Measurements from ENCODE around the gene RABGAP1L.
"Not testable (repeated sequence)": the region's sequence is repeated elsewhere in the genome, so short reads cannot be mapped to it uniquely, and the experiment has no call there.

Gene RABGAP1L

GRCh38 chr1:174837386-174837785 lies 678.1 kb downstream of the RABGAP1L start:
- DNase-seq, result no peak

GRCh38 chr1:174839211-174839610 lies 679.9 kb downstream of the RABGAP1L start:
- DNase-seq, result no peak

- no peak for DNase-seq
Measured at GRCh38 chr1:174841747-174842146, 682.4 kb downstream of the RABGAP1L start.

DNA sequence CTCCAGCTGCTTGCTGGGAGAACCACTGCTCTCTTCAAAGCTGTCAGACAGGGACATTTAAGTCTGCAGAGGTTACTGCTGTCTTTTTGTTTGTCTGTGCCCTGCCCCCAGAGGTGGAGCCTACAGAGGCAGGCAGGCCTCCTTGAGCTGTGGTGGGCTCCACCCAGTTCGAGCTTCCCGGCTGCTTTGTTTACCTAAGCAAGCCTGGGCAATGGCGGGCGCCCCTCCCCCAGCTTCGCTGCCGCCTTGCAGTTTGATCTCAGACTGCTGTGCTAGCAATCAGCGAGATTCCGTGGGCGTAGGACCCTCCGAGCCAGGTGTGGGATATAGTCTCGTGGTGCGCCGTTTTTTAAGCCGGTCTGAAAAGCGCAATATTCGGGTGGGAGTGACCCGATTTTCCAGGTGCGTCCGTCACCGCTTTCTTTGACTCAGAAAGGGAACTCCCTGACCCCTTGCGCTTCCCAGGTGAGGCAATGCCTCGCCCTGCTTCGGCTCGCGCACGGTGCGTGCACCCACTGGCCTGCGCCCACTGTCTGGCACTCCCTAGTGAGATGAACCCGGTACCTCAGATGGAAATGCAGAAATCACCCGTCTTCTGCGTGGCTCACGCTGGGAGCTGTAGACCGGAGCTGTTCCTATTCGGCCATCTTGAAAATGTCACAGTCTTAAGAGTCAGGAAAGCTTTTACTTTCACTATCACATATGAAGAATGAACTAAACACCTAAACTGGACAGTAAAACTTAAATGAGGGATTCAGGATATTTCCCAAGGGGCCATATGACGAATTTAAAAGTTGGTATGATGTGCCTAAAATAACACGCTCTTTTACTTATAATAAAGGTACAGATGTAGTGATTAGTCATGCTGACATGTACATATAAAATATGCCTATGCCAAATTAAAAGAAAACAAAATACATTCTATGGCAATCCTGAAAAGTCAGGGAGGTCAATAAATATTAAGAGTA lies 689.6 kb downstream of the RABGAP1L start:
- DNase-seq, result not testable (repeated sequence)

GRCh38 chr1:174850726-174851125 lies 691.4 kb downstream of the RABGAP1L start:
- DNase-seq, result no peak

DNA sequence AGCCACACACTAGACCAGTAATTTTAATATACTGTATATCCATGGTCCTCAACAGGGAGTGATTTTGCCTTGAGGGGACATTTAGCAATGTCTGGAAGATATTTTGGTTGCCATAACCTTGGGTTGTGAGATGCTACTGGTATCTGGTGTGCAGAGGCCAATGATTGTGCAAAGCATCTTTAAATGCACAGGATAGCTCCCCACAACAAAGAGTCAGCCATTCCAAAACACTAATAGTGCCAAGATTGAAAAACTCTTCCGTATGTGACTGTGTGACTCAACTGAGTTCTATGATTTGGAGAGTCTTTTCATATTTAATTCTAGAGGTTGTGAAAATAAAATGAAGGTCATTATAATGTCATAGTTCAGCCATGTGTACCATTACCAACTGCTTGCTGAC lies 699.0 kb downstream of the RABGAP1L start:
- DNase-seq, result no peak

GRCh38 chr1:174870319-174870718 lies 711.0 kb downstream of the RABGAP1L start:
- DNase-seq, result no peak

DNA sequence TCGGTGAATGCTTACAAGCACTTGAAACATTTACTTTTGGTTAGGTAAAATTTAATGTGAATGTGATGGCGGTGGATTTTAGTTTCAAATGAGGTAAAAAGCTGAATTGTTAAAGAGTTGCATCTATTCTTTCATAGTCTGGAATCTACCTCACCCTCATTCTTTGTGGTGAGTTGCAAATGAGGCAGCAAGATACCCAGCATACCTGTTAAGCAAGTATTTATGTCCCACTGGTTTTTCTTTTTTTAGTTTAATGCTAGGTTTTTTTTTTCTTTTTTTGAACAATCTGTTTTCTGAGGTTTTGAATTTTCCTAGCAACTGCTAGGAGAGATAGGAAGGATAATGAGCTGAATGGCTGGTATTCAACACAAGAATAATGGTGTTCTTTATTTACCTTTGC lies 712.6 kb downstream of the RABGAP1L start:
- no peak for DNase-seq

- DNase-seq, result no peak
Measured at GRCh38 chr1:174872615-174873058, 713.3 kb downstream of the RABGAP1L start.

- no peak for DNase-seq
Measured at GRCh38 chr1:174874331-174875053, 715.2 kb downstream of the RABGAP1L start.

- no peak for DNase-seq
Measured at GRCh38 chr1:174875306-174875705, 716.0 kb downstream of the RABGAP1L start.

- no peak for DNase-seq
Measured at GRCh38 chr1:174877208-174877673, 717.9 kb downstream of the RABGAP1L start.

- DNase-seq, result no peak
Measured at GRCh38 chr1:174880171-174880570, 720.9 kb downstream of the RABGAP1L start.

DNA sequence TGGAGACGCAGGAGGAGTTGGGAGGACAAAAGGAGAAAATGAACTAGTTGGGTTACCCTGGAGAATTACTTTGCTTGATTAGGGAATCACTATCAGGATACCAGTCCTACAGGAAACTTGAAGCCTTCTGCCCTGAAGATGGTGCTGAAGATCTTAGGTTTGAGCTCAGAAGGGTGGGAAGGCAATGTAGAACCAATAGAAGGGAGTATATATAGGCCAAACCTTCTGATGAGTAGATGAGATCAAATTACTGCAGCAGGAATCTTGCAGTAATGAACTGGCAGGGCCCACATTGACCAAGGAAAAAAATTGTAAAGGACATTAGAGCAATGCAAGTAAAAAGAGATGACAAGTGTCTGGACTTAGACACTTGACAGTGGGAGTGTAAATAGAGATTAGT lies 724.1 kb downstream of the RABGAP1L start:
- DNase-seq, result no peak

DNA sequence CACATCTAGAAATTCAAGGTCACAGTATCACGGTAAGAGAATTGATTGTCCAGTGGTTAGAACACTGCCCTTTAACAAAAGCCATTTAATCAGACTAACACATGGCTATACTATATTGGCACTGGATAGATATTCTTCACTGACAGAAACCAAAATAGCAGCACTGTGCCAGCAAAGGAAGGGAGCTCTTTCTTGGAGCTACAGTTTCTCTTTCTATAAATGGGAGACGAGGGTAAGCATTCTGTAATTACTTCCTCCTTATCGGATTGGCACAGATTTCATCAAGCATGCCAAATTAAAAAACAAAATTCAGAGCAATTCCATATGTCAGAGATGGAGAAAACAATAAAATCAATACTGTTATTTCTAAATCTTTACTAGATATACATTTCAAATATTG lies 724.7 kb downstream of the RABGAP1L start:
- DNase-seq, result no peak

GRCh38 chr1:174884566-174884965 lies 725.2 kb downstream of the RABGAP1L start:
- DNase-seq, result no peak

DNA sequence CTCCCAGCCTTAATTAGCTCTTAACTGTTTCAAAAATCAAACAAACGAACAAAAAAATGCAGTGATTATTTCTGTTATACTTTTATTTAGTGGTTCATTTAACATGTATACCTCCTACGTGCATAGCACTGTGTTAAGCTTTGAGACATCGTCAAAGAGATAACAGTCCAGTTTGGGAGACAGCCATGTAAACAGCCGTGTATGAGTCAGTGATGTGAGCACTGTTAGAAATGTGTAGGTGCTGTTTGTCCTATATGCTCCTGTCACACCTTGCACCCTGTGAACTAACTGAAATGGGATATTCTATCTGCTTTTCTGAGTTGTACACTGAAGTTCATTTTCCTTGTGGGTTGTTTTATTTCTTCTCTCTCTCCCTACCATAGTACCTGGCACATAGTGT lies 730.7 kb downstream of the RABGAP1L start:
- no peak for DNase-seq

DNA sequence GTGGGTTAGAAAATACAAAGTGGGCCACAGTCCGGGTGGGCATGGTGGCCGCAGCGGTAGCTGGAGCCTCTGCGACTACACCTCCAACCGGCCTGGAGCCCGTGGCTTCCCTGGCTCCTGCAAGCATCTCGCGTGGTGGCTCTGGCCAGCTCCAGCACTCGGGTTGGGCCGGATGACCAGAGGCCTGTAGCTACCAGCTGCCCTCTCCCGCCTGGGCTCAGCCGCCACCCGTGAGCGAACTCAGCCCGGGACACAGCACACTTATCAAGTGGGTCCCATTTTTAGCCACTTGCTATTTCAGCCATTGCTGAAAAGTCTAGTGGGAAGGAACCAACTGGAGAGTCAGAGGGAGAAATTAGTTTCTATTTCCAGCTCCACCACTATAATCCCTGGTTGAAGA lies 732.7 kb downstream of the RABGAP1L start:
- no peak for DNase-seq

DNA sequence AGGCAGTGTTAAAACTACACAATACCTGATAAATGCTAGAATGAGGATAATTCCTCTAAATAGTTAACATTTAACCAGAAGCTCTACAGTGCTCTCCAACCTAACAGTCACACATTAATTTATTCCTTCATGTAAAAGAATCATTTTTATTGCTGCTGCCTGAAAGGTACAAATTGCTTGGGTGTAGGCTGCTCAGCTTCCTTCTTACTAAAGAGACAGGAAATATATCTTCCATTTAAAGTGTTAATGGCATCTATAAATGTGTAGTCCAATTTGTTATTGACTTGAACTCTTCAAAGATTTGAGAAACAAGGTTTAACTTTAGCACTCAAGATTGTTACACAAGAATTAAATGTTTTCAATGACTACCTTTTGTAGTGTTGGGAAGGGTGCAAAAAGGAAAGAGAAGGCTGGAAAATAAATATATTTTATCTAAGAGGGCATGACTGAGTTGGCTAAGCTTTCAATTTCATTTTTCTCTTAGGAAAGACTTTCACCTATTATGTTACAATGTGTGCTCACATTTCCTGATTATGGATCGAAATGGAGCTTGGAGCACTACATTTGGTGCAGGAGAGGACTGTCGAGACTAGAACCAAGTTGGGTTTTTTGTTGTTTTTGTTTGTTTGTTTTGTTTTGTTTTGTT lies 734.9 kb downstream of the RABGAP1L start:
- DNase-seq, result no peak

DNA sequence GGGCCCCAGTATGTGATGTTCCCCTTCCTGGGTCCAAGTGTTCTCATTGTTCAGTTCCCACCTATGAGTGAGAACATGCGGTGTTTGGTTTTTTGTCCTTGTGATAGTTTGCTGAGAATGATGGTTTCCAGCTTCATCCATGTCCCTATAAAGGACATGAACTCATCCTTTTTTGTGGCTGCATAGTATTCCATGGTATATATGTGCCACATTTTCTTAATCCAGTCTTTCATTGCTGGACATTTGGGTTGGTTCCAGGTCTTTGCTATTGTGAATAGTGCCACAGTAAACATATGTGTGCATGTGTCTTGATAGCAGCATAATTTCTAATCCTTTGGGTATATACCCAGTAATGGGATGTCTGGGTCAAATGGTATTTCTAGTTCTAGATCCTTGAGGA lies 736.3 kb downstream of the RABGAP1L start:
- DNase-seq, result not testable (repeated sequence)

DNA sequence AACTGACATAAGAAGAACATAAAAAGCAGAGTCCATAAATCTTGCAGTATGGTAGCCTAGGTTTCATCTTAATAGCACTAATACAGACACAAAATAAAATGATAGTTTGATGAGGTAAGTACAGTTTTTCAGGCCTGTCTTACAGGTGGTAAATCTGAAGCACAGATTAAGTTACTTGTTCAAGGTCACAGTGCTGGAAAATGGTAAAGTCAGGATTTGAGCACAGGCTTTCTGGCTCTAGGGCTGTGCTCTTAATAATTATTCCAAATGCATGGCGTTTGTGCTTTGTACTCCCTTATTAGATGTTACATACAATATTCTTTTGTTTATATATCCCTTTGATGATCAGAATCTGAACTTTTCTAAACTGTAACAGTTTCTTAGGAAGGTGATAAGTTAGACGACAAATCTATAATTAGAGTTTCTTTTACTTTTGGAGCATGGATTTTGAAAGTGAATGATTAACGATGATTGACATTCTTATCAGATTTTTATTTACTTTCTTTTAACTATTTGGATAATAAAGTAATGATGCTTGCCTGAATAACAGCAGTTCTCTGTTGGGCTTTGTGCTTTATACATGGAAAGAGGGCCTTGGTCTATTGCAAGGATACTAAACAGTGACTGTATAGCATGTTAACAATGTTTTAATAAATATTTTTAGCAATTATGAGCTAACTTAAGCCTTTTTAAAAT lies 738.9 kb downstream of the RABGAP1L start:
- no peak for DNase-seq

GRCh38 chr1:174900317-174900716 lies 741.0 kb downstream of the RABGAP1L start:
- no peak for DNase-seq
